H9 (cell line): ENCODE results near the gene NHLRC4. TPM values are rescaled to one million over a fixed set of nuclear protein-coding genes. Genes with fewer than 3 reads are reported as not detected.

ENCODE experiments used
- DNase-seq: peaks from one replicate; pipeline ENCODE4 v3.0.0-alpha.2; 2017
- H2AFZ ChIP-seq: one replicate; pipeline ENCODE4 v1.6.1; 2013; ENCODE audit warnings: mild to moderate bottlenecking, low read length, control low read depth, moderate library complexity
- H2AK5ac ChIP-seq: 2 replicates; pipeline ENCODE4 v1.6.1; 2013; ENCODE audit warnings: low read length, control low read depth, mixed read lengths; ENCODE audit not compliant: insufficient read length
- H2BK120ac ChIP-seq: one replicate; pipeline ENCODE4 v1.6.1; 2013; ENCODE audit warnings: low read depth, mild to moderate bottlenecking, low read length, control low read depth, inconsistent platforms; ENCODE audit not compliant: poor library complexity, severe bottlenecking
- H2BK12ac ChIP-seq: 2 replicates; pipeline ENCODE4 v1.6.1; 2013; ENCODE audit warnings: low read length, control low read depth, mixed read lengths, low read depth; ENCODE audit not compliant: insufficient read length
- H2BK15ac ChIP-seq: 2 replicates; pipeline ENCODE4 v1.6.1; 2013; ENCODE audit warnings: low read depth, low read length, control low read depth
- H2BK20ac ChIP-seq: one replicate; pipeline ENCODE4 v1.6.1; 2013; ENCODE audit warnings: low read depth, mild to moderate bottlenecking, low read length, control low read depth, inconsistent platforms; ENCODE audit not compliant: poor library complexity, severe bottlenecking
- H2BK5ac ChIP-seq: 2 replicates; pipeline ENCODE4 v1.6.1; 2013; ENCODE audit warnings: low read length, control low read depth, mixed read lengths; ENCODE audit not compliant: insufficient read length
- H3K14ac ChIP-seq: 2 replicates; pipeline ENCODE4 v1.6.1; 2013; ENCODE audit warnings: low read length, control low read depth; ENCODE audit not compliant: insufficient read depth
- H3K18ac ChIP-seq: 2 replicates; pipeline ENCODE4 v1.6.1; 2013; ENCODE audit warnings: low read depth, mild to moderate bottlenecking, mixed read lengths, low read length, control low read depth; ENCODE audit not compliant: insufficient read length
- H3K23ac ChIP-seq: 2 replicates; pipeline ENCODE4 v1.6.1; 2013; ENCODE audit warnings: low read length, control low read depth, mixed read lengths, low read depth; ENCODE audit not compliant: insufficient read length
- H3K23me2 ChIP-seq: 2 replicates; pipeline ENCODE4 v1.6.1; 2013; ENCODE audit warnings: low read depth, mild to moderate bottlenecking, mixed read lengths, low read length, control low read depth; ENCODE audit not compliant: insufficient read length, poor library complexity, severe bottlenecking
- H3K27ac ChIP-seq: 2 replicates; pipeline ENCODE4 v1.5.1; 2013; ENCODE audit warnings: low read length, control low read depth, mixed read lengths, low read depth; ENCODE audit not compliant: insufficient read length
- H3K27me3 ChIP-seq: 2 replicates; pipeline ENCODE4 v1.6.1; 2013; ENCODE audit warnings: low read length, control low read depth, inconsistent platforms; ENCODE audit not compliant: insufficient read depth
- H3K4ac ChIP-seq: 2 replicates; pipeline ENCODE4 v1.6.1; 2013; ENCODE audit warnings: low read depth, mild to moderate bottlenecking, control low read depth, inconsistent platforms, low read length, moderate library complexity
- H3K4me1 ChIP-seq: 2 replicates; pipeline ENCODE4 v1.6.1; 2013; ENCODE audit warnings: low read length, control low read depth, inconsistent platforms; ENCODE audit not compliant: insufficient read depth
- H3K4me2 ChIP-seq: 2 replicates; pipeline ENCODE4 v1.6.1; 2013; ENCODE audit warnings: low read length, control low read depth, mixed read lengths; ENCODE audit not compliant: insufficient read length, insufficient read depth
- H3K56ac ChIP-seq: 2 replicates; pipeline ENCODE4 v1.6.1; 2013; ENCODE audit warnings: low read depth, mild to moderate bottlenecking, mixed read lengths, low read length, control low read depth; ENCODE audit not compliant: insufficient read length
- H3K79me1 ChIP-seq: 2 replicates; pipeline ENCODE4 v1.6.1; 2013; ENCODE audit warnings: low read depth, mild to moderate bottlenecking, moderate library complexity, low read length, control low read depth, inconsistent platforms; ENCODE audit not compliant: insufficient read depth, poor library complexity, severe bottlenecking
- H3K79me2 ChIP-seq: 2 replicates; pipeline ENCODE4 v1.6.1; 2013; ENCODE audit warnings: low read length, control low read depth, inconsistent platforms; ENCODE audit not compliant: insufficient read depth
- H3K9ac ChIP-seq: 2 replicates; pipeline ENCODE4 v1.6.1; 2013; ENCODE audit warnings: low read length, control low read depth, mixed read lengths; ENCODE audit not compliant: insufficient read length; ENCODE audit errors: extremely low read depth
- H3K9me3 ChIP-seq: one replicate; pipeline ENCODE4 v1.6.1; 2013; ENCODE audit warnings: low read depth, low read length, inconsistent platforms; ENCODE audit not compliant: control insufficient read depth
- H3T11ph ChIP-seq: one replicate; pipeline ENCODE4 v1.6.1; 2013; ENCODE audit warnings: mild to moderate bottlenecking, low read length, control low read depth, inconsistent platforms
- H4K20me1 ChIP-seq: one replicate; pipeline ENCODE4 v1.6.1; 2013; ENCODE audit not compliant: control insufficient read depth, insufficient read length, insufficient read depth
- H4K5ac ChIP-seq: 2 replicates; pipeline ENCODE4 v1.6.1; 2013; ENCODE audit warnings: low read depth, mild to moderate bottlenecking, mixed read lengths, low read length, control low read depth; ENCODE audit not compliant: insufficient read length
- H4K8ac ChIP-seq: replicated peaks from 2 replicates; pipeline ENCODE4 v1.6.1; 2013; ENCODE audit warnings: low read length, control low read depth, mixed read lengths, low read depth; ENCODE audit not compliant: insufficient read length
- H4K91ac ChIP-seq: 2 replicates; pipeline ENCODE4 v1.6.1; 2013; ENCODE audit warnings: low read depth, mild to moderate bottlenecking, moderate library complexity, mixed read lengths, low read length, control low read depth; ENCODE audit not compliant: insufficient read length
- H3K27ac Mint-ChIP-seq, 3 experiments: 2 replicates in 2 of 3; 3 replicates in 1 of 3; pipeline ENCODE4 v1.8.0; 2020 to 2021; ENCODE audit warnings: mixed read lengths in 3 of 3, mild to moderate bottlenecking in 1 of 3, moderate library complexity in 1 of 3
- H3K27me3 Mint-ChIP-seq: 2 replicates; pipeline ENCODE4 v1.8.0; 2021; ENCODE audit warnings: low read depth, mild to moderate bottlenecking, moderate library complexity, mixed read lengths
- H3K36me3 Mint-ChIP-seq, 3 experiments: 2 replicates in 2 of 3; 3 replicates in 1 of 3; pipeline ENCODE4 v1.8.0; 2020 to 2021; ENCODE audit warnings: low read depth in 3 of 3, mixed read lengths in 3 of 3; ENCODE audit not compliant: insufficient read depth in 1 of 3
- H3K4me1 Mint-ChIP-seq, 2 experiments: 2 replicates each; pipeline ENCODE4 v1.8.0; 2020; ENCODE audit warnings: mixed read lengths in 2 of 2
- H3K4me3 Mint-ChIP-seq, 2 experiments: 2 replicates in 1 of 2; 3 replicates in 1 of 2; pipeline ENCODE4 v1.8.0; 2020 to 2021; ENCODE audit warnings: mild to moderate bottlenecking in 2 of 2, mixed read lengths in 2 of 2, moderate library complexity in 1 of 2
- H3K9me3 Mint-ChIP-seq, 2 experiments: 2 replicates in 1 of 2; 3 replicates in 1 of 2; pipeline ENCODE4 v1.8.0; 2020; ENCODE audit warnings: mild to moderate bottlenecking in 2 of 2, mixed read lengths in 2 of 2, moderate library complexity in 1 of 2
- CTCF ChIP-seq: fragments of 200-600 bp; sonication (generic); conservative IDR thresholded peaks from 3 replicates; pipeline ENCODE4 v1.8.0; 2021; ENCODE audit warnings: antibody characterized with exemption, mild to moderate bottlenecking
- WGBS: extraction: QIAGEN DNeasy Blood & Tissue Kit; methylation state at CpG from one replicate; pipeline ENCODE4 v1.1.7; 2013; ENCODE audit warnings: missing lambda C conversion rate, low lambda C conversion rate, mixed read lengths; ENCODE audit not compliant: insufficient read length; ENCODE audit errors: extremely low coverage; 5-methylcytosine and 5-hydroxymethylcytosine counted together
- total RNA-seq: library from RNA; stranded (reverse); gene quantifications from 2 replicates; pipeline ENCODE4 v1.2.1, GENCODE V29; 2021

Gene NHLRC4
- total RNA-seq, 1 experiment from 2014 or later, result 0.42 TPM

GRCh38 chr16:582614-583331 lies 16.0 kb downstream of the NHLRC4 start:
- Histone ChIP-seq H3K23me2 (no peaks in the 10 kb centered on the region), H2BK15ac (no peak overlapping the region), H3K79me1 (no peaks in the 10 kb centered on the region), H4K20me1 (no peaks in the 10 kb centered on the region), H3K56ac (no peak overlapping the region), H3K23ac (no peak overlapping the region), H3K27ac (no peak overlapping the region), H3K18ac (no peak overlapping the region), H3K14ac (no peak overlapping the region; the same call in 1 of the 2 replicates), H3K27me3 (peaks cover 7% of the 10 kb centered on the region; the same call in 1 of the 2 replicates), H2AFZ (no peak overlapping the region), H2BK20ac (no peak overlapping the region), H2BK5ac (no peak overlapping the region), H3K79me2 (no peaks in the 10 kb centered on the region), H3K4ac (no peak overlapping the region), H2BK12ac (no peak overlapping the region), H4K8ac (no peak overlapping the region), H3K9me3 (no peaks in the 10 kb centered on the region), H3K4me2 (no peak overlapping the region), H4K5ac (no peak overlapping the region), H2BK120ac (no peak overlapping the region), H3K4me1 (no peaks in the 10 kb centered on the region; the same call in 1 of the 2 replicates), H4K91ac (no peak overlapping the region), H2AK5ac (no peak overlapping the region), H3T11ph (no peak overlapping the region), H3K9ac (no peak overlapping the region)
- no peaks in the 10 kb centered on the region for H3K9me3 Mint-ChIP-seq
- H3K27ac Mint-ChIP-seq, result no peak overlapping the region
- H3K4me1 Mint-ChIP-seq, result peaks cover 6 to 16% of the 10 kb centered on the region in 2 experiments
- no peak overlapping the region; a peak in 1 of 5 replicates for H3K4me3 Mint-ChIP-seq
- no peak for DNase-seq
- H3K27me3 Mint-ChIP-seq, result peaks cover 27% of the 10 kb centered on the region
- peaks cover 0 to 4% (median 4%) of the 10 kb centered on the region in 3 experiments; a peak in 3 of 7 replicates for H3K36me3 Mint-ChIP-seq
- no peak; the same call in 1 of the 3 replicates for TF ChIP-seq CTCF
- no CpG with 5 or more reads among the region's 21 CpGs for WGBS
